HUES48 (cell line): Measurements from ENCODE around the gene MRPL43.

Experiments used
- H3K27ac ChIP-seq: one replicate; pipeline ENCODE4 v1.7.0; 2013; ENCODE audit warnings: low read depth, low read length, inconsistent platforms
- H3K27me3 ChIP-seq: 2 replicates; pipeline ENCODE4 v1.6.1; 2013; ENCODE audit warnings: mild to moderate bottlenecking, low read length; ENCODE audit not compliant: control insufficient read depth, insufficient read depth
- H3K36me3 ChIP-seq: 2 replicates; pipeline ENCODE4 v1.6.1; 2013; ENCODE audit warnings: low read length; ENCODE audit not compliant: control insufficient read depth, insufficient read depth
- H3K4me1 ChIP-seq: 2 replicates; pipeline ENCODE4 v1.6.1; 2013; ENCODE audit warnings: mild to moderate bottlenecking, low read length; ENCODE audit not compliant: control insufficient read depth, insufficient read depth
- H3K4me3 ChIP-seq: 2 replicates; pipeline ENCODE4 v1.5.1; 2013; ENCODE audit warnings: mild to moderate bottlenecking, low read depth, low read length
- H3K9ac ChIP-seq: 2 replicates; pipeline ENCODE4 v1.6.1; 2013; ENCODE audit warnings: mild to moderate bottlenecking, low read depth, low read length, moderate library complexity
- H3K9me3 ChIP-seq: 2 replicates; pipeline ENCODE4 v1.6.1; 2013; ENCODE audit warnings: low read length; ENCODE audit not compliant: control insufficient read depth, insufficient read depth

MRPL43 gene

DNA sequence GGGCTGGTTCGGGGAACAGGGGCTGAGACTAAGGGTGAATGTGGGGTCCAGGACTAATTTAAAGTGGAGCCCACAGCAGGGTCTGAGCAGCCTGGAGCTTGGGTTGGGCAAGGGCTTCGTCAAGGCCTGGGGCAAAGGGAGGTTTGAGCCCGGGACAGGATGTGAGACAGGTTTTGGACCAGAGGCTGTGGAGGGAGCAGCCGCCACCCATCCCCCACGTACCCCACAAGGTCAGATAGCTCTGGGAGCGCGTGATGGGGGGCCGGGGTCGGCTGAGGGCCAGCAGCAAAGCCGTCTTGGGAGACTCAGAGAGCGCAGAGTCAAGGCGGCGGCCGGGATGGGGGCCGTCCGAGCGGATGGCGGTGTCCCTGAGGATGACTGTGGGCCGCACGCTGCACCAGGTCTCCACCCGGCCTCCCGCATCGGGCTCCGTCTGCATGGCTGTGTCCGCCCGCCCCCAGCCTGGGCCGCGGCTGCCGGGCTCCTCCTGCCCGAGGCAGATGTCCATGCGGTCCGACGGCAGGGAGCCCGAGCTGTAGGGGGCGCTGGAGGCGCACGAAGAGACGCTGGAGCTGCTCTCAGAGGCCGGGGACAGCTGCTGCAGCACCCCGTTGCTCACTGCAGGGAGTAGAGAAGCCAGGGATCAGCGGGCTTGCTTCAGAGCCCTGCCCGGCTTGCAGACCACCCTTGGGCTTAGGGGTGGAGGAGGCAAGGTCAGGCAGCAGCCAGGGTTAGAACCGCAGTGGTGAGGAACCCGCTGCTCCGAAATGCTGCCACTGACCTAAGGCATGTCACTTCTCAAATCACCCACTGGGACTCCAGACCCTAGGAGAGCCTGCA lies 31.5 kb upstream of the MRPL43 start:
- Histone ChIP-seq H3K27me3 (peaks cover 53% of the 10 kb centered on the region), H3K4me1 (0 out of 2 replicates have a peak, but pooled peaks cover 5% of the 10 kb centered on the region), H3K9ac (no peak overlapping the region), H3K4me3 (peak overlapping the region; percentile 52), H3K27ac (no peak overlapping the region), H3K9me3 (no peaks in the 10 kb centered on the region), H3K36me3 (no peaks in the 10 kb centered on the region)

DNA sequence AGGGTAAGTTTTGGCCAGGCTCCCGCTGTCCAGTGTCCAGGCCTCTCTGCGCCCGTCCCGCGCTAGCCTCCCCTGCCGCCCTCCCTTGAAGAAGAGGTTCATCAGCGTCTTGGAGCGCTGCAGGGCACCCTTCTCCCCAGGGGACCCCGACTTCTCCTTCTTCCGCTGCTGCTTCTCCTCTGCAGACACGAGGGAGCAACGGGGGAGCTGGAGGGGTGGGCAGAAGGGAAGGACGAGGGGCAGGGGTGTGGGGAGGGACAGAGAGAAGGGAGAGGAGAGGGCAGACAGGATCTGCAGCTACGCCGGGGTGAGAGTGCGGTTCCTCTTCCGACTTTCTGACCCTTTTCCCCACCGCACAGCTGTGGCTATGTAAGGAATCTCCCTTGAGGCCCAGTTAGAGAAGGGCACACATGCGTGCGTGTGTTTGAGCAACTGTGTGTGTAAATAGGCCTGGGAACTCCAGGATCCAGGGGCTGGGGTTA lies 30.9 kb upstream of the MRPL43 start:
- no peak overlapping the region for H3K27ac ChIP-seq
- 0 out of 2 replicates have a peak, but pooled peaks cover 6% of the 10 kb centered on the region for H3K4me1 ChIP-seq
- no peaks in the 10 kb centered on the region for H3K36me3 ChIP-seq
- H3K27me3 ChIP-seq: peaks cover 53% of the 10 kb centered on the region
- peak overlapping the region; percentile 52 for H3K4me3 ChIP-seq
- no peak overlapping the region for H3K9ac ChIP-seq
- H3K9me3 ChIP-seq: no peaks in the 10 kb centered on the region

DNA sequence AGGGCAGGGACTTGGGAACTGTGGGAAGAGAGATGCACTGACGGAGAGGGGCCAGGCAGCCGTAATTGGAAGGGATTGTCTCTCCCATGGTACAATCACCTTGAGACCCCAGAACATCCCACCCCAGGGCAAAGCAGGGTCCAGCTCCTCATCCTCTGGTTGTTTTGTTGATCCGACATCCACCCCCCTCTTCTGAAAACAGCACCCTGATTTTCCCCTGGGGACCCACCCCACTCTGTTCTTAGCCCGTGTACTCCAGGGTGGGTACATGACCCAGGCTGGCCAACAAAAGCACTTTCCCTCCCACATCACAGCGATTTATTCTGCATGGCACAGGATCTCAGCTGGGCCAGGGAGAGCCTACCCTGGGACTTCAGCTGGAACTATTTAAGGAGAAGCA lies 29.5 kb upstream of the MRPL43 start:
- H3K27me3 ChIP-seq: peaks cover 53% of the 10 kb centered on the region

DNA sequence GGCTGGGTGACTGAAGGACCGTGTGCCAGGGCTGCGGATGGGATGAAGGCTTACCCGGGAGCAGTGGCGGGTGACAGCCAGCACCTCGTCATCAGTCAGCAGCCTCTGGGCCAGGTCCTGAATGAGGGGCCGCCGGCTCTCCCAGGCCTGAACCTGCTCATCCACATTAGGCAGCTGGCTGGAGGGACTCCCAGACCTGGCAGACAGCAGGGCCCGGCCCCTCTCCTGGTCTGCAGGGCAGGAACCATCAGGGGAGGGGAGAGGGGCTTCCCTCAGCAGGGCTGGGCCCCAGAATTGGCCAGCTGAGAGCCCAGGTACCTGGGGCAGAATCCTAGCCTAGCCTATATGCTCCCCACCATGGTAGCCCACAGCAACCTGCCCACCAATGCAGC lies 28.3 kb upstream of the MRPL43 start:
- Histone ChIP-seq H3K9ac (no peak overlapping the region), H3K27me3 (peaks cover 51% of the 10 kb centered on the region), H3K4me1 (0 out of 2 replicates have a peak, but pooled peaks cover 12% of the 10 kb centered on the region), H3K27ac (no peak overlapping the region), H3K4me3 (no peak overlapping the region), H3K36me3 (no peaks in the 10 kb centered on the region), H3K9me3 (no peaks in the 10 kb centered on the region)

More for the DNA sequence above, 29.5 kb upstream of the MRPL43 start:
- Histone ChIP-seq H3K9ac (no peak overlapping the region), H3K4me3 (no peak overlapping the region), H3K27ac (no peak overlapping the region), H3K36me3 (no peaks in the 10 kb centered on the region), H3K4me1 (0 out of 2 replicates have a peak, but pooled peaks cover 12% of the 10 kb centered on the region), H3K9me3 (no peaks in the 10 kb centered on the region)

DNA sequence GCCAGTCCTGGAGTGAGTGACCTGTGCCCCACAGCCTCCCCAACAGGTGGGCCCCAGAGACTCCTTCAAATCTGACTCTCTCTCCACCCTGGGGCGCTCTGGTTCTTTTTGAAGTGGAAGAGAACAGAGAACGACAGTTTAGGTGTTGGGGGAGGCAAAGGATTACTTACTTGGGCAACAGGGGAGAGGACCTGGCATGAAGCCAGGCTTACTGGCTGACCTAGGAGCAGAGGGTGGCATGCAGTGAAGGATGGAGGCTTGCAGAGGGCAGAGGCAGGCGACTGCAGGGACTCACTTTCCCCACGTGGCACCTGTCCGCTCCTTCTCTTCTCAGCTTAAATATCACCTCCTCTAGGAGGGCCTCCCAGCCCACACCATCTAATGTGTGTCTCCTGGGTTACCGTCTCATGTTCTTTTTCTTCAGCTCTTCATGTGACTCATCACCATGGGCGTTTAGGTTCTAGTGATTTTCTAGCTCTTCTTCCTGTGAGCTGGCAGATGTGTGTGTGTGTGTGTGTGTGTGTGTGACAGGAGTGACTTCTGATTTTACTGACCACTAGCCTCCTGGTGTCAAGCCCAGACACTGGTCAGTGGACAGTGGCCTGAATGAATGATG lies 27.8 kb upstream of the MRPL43 start:
- H3K4me3 ChIP-seq: no peak overlapping the region
- no peaks in the 10 kb centered on the region for H3K9me3 ChIP-seq
- no peak overlapping the region for H3K9ac ChIP-seq
- H3K4me1 ChIP-seq: 0 out of 2 replicates have a peak, but pooled peaks cover 12% of the 10 kb centered on the region
- H3K27ac ChIP-seq: no peak overlapping the region
- peaks cover 49% of the 10 kb centered on the region for H3K27me3 ChIP-seq
- H3K36me3 ChIP-seq: no peaks in the 10 kb centered on the region

DNA sequence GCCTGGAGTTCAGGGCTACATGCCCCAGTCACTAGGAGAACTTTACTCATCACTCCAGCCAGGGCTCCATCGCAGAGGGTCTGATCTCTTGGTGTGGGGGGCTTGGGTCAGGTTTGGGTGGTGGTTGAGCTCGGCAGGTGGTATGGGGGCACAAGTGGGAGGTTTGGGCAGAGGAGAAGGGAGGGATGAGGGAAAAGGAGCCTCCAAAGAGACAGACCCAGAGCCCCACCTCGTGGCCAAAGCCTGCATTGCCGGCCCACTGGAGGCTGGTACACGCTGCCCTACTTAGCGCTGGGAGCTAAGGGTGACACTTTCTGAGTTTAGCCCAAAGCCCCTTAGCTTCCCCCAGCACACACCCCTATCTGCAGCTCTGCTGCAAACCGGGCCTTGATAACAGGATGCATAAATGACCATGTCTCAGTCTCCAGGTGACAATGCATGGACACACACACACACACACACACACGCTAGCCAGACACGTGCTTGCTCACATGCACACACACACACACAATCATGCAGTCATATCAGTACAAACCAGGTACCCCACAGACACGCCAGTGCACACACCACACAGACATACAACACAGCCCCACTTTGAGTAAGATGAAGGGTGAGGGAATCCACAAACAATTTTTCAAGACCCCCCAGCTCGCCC lies 27.1 kb upstream of the MRPL43 start:
- H3K27me3 ChIP-seq: peaks cover 44% of the 10 kb centered on the region
- H3K36me3 ChIP-seq: no peaks in the 10 kb centered on the region
- H3K4me1 ChIP-seq: 0 out of 2 replicates have a peak, but pooled peaks cover 12% of the 10 kb centered on the region
- H3K4me3 ChIP-seq: no peak overlapping the region
- H3K9ac ChIP-seq: no peak overlapping the region
- H3K27ac ChIP-seq: no peak overlapping the region
- no peaks in the 10 kb centered on the region for H3K9me3 ChIP-seq

DNA sequence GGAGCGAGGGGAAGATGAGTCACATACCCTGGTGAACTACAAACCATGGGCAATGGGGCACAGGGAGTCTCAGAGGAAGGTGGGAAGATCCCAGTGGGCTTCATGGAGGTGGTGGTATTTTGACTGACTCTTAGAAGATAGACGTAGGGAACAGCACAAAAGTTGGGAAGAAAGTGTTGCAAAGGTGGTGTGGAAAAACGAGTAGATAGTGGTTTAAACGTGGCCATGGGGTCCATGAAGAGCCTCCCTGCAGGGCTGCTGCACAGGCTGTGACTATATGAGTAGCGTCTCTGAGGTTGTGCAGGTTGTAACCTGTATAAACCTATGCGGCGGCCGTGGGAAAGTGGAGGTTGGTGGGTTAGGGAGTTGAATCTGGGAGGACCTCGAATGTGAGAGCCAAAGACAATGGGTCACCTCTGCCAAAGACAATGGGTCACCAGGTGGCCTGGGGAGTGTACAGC lies 26.1 kb upstream of the MRPL43 start:
- Histone ChIP-seq H3K9ac (no peak overlapping the region), H3K4me1 (peaks cover 9% of the 10 kb centered on the region; the same call in 1 of the 2 replicates), H3K27me3 (peaks cover 35% of the 10 kb centered on the region), H3K9me3 (no peaks in the 10 kb centered on the region), H3K4me3 (no peak overlapping the region), H3K36me3 (no peaks in the 10 kb centered on the region), H3K27ac (no peak overlapping the region)

DNA sequence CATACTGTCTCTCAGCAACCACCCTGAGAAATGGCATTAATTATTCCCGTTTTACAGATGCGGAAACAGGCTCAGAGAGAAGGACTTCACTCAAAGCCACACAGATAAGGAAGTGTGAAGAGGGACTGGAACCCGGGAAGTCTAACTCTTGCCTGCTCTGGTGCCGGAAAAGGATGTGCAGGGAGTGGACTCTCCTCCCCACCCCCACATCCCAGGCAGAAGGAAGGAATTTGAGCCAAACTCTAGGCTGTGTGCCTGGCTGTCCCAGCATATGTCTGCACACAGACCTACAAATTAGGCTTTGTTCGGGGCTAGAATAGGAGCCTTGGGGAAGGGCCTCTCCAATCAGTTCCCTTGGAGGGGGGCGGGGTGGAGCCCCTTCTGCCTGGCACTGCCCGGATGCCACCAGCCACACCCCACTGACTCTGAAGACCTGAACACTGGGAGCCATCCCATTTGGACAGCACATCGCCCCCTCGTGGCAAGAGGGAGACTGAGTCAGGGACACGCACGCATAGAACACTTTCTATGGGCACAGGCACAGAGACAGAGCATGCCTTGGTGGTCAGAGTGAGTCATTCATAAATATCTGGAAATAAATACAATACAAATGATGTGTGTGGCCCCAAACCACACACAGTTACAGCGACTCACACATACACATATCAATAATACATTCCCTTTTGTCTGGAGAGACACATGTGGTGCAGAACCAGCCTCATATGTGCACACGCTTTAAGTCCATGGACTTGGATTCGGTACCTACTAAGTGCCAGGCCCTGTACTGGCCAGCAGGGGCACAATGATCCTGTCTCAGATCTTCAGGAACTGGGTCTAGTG lies 25.4 kb upstream of the MRPL43 start:
- no peak overlapping the region for H3K9ac ChIP-seq
- no peak overlapping the region for H3K27ac ChIP-seq
- H3K4me1 ChIP-seq: peaks cover 7% of the 10 kb centered on the region; the same call in 1 of the 2 replicates
- H3K36me3 ChIP-seq: no peaks in the 10 kb centered on the region
- H3K9me3 ChIP-seq: no peaks in the 10 kb centered on the region
- no peak overlapping the region for H3K4me3 ChIP-seq
- peaks cover 28% of the 10 kb centered on the region for H3K27me3 ChIP-seq

DNA sequence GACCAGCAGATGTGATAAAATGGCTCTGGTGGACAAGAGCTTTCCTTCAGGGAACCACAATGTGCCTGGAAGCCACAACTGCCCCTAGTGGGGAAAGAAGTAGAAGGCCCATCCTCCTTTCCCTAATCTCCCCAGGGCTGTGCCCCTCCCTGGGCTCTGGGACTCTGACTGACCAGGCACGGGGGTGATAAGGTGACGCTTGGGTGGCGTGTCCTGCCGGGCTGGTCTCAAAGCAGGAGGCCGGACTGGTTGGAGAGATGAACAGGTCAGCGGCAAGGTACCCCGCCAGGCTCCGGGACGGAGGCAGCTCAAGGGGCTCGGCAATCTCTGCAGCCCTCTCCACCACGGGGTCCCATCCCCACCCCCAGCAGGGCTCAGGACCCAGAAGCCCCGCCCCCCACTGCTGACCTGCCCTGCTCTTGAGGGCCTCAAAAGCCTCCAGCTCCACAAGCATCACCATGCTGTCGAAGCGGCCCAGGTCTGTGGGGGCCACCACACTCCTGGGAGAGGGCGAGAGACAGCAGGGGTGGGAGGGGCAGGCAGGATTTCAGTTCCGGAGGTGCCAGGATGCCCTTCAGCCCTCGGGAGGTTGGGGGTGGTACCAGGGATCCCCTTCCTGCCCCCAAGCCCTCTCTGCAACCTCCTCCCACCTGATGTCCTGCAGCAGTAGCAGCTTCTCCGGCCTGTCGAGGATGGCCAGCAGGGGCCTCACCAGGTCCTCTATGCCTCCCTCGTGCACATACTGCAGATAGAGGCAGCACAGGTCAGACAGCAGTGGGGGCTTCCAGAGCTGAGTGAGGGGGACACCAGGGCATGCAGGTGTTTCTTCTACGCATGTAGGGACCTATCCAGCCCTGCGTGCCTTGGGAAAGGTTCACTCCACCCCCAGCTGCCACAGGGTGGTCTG lies 24.5 kb upstream of the MRPL43 start:
- Histone ChIP-seq H3K4me1 (peaks cover 7% of the 10 kb centered on the region; the same call in 1 of the 2 replicates), H3K27me3 (peaks cover 19% of the 10 kb centered on the region), H3K27ac (no peak overlapping the region), H3K9me3 (no peaks in the 10 kb centered on the region), H3K4me3 (no peak overlapping the region), H3K36me3 (peaks cover 8% of the 10 kb centered on the region), H3K9ac (no peak overlapping the region)
